ENCODE data around the gene TTLL7.

GRCh38 chr1:83934550-83934949 is 64.4 kb downstream of the TTLL7 start:
- TF ChIP-seq POLR2A (IDR thresholded peaks at IDR 0.05; ENCODE audit: low read depth, low read length) = no peak
- TF ChIP-seq POLR2AphosphoS5 (IDR thresholded peaks at IDR 0.05; ENCODE audit: low read depth, low read length) = no peak
